Measurements from ENCODE around the gene FEM1C. TPM values are rescaled to one million over a fixed set of nuclear protein-coding genes. Genes with fewer than 3 reads are reported as not detected.

Gene FEM1C
- total RNA-seq, 2 donors from 2014 or later, result 20.2 to 39.2 TPM

DNA sequence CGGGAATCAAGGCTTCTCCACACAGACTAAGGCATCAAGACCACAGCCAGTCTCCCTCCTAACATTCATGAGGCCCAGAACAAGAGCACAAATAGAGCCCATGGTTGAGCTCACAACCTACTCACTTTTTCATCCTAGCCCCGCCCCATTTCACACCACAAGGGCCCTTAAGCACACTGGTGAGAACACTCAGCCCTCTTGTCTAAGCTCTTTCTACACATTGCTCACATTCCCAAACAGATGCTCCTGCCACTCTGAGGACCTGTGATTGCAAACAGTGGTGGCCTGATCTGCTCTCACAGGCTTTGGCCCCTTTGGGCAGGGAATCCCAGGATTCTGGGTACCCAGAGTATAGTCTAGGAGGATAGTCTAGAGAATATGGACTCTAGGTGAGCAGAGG is 54.0 kb downstream of the FEM1C start:
- Histone ChIP-seq H3K4me3 (no peak overlapping the region), H3K9me3 (no peaks in the 10 kb centered on the region), H3K27me3 (no peaks in the 10 kb centered on the region), H3K9ac (ENCODE audit: low read depth in 2 of 2, low read length in 2 of 2) (no peak overlapping the region), H3K36me3 (no peaks in the 10 kb centered on the region), H3K4me1 (no peaks in the 10 kb centered on the region), H3K27ac (no peak overlapping the region)
- TF ChIP-seq, protein P1, sequence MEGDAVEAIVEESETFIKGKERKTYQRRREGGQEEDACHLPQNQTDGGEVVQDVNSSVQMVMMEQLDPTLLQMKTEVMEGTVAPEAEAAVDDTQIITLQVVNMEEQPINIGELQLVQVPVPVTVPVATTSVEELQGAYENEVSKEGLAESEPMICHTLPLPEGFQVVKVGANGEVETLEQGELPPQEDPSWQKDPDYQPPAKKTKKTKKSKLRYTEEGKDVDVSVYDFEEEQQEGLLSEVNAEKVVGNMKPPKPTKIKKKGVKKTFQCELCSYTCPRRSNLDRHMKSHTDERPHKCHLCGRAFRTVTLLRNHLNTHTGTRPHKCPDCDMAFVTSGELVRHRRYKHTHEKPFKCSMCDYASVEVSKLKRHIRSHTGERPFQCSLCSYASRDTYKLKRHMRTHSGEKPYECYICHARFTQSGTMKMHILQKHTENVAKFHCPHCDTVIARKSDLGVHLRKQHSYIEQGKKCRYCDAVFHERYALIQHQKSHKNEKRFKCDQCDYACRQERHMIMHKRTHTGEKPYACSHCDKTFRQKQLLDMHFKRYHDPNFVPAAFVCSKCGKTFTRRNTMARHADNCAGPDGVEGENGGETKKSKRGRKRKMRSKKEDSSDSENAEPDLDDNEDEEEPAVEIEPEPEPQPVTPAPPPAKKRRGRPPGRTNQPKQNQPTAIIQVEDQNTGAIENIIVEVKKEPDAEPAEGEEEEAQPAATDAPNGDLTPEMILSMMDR (IDR thresholded peaks at IDR 0.05), result no peak
- no peak for DNase-seq
- intact Hi-C loops (cut with DNase I), result no loop called here

DNA sequence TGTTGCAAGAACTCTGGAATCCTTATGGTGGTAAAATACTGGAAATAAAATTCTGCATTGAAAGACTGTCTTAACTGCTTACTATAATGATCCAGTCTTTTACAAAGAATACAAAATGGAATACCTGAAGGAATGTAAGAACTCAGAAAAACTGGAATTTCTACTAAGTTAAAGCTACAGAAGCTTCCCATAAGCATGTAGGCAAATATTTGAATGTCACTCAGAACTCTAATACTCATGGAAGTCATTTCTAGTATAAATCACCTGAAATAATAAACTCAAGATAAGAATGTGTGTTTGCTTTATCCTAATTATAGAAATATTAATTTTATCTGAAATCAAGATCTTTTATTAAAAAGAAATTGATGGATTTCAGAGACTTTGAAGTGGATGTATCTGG is 54.8 kb downstream of the FEM1C start:
- H3K36me3 ChIP-seq, result no peaks in the 10 kb centered on the region
- TF ChIP-seq, protein P1 (IDR thresholded peaks at IDR 0.05), result no peak
- intact Hi-C loops (cut with DNase I), result no loop called here
- no peaks in the 10 kb centered on the region for H3K9me3 ChIP-seq
- H3K4me1 ChIP-seq, result no peaks in the 10 kb centered on the region
- no peak overlapping the region for H3K9ac ChIP-seq (ENCODE audit: low read depth in 2 of 2, low read length in 2 of 2)
- no peak overlapping the region for H3K4me3 ChIP-seq
- H3K27me3 ChIP-seq, result no peaks in the 10 kb centered on the region
- H3K27ac ChIP-seq, result no peak overlapping the region
- no peak for DNase-seq

DNA sequence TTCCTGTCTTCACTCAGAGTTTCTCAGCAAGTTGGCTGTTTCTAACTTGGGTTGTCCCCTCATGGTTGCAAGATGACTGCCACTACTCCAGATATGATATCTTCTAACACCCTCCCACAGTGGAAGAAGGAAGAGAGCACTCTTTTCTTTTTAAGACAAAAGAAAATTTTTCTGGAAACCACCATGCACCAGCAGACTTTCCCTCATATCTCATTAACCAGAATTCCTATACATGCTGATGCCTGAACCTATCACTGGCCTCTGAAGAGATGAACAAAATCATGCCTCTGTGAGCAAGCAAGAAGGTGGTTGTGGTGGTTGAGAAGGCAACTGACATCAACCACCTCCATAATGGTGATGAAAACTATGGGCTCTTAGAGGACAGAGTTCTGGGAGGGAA is 56.8 kb downstream of the FEM1C start:
- H3K27me3 ChIP-seq, result no peaks in the 10 kb centered on the region
- H3K27ac ChIP-seq, result no peak overlapping the region
- intact Hi-C loops (cut with DNase I), result no loop called here
- TF ChIP-seq, protein P1 (IDR thresholded peaks at IDR 0.05), result no peak
- no peaks in the 10 kb centered on the region for H3K9me3 ChIP-seq
- no peak overlapping the region for H3K9ac ChIP-seq (ENCODE audit: low read depth in 2 of 2, low read length in 2 of 2)
- DNase-seq, result no peak
- no peaks in the 10 kb centered on the region for H3K4me1 ChIP-seq
- H3K4me3 ChIP-seq, result no peak overlapping the region
- H3K36me3 ChIP-seq, result no peaks in the 10 kb centered on the region

DNA sequence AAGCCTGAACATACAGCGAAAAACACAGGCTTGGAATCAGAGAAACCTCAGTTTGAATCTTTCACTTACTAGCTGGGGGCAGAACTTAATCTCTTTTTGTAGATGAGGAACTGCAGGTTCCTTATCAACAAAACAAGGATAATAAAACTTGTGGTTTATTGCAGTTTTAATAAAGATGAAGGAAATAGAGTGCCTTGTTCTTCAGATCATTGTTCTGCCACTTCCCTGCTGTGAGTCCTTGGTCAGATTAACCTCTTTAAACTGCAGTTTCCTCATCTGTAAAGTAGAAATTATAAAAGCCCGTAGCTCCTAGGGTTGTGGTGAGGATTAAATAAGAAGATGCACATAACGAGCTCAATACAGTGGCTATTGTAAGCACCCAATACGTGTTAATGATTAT is 57.4 kb downstream of the FEM1C start:
- no peak for DNase-seq
- H3K9ac ChIP-seq (ENCODE audit: low read depth in 2 of 2, low read length in 2 of 2), result no peak overlapping the region
- no peak overlapping the region for H3K27ac ChIP-seq
- H3K4me1 ChIP-seq, result no peaks in the 10 kb centered on the region
- no peaks in the 10 kb centered on the region for H3K27me3 ChIP-seq
- TF ChIP-seq, protein P1 (IDR thresholded peaks at IDR 0.05), result no peak
- intact Hi-C loops (cut with DNase I), result no loop called here
- no peaks in the 10 kb centered on the region for H3K36me3 ChIP-seq
- H3K9me3 ChIP-seq, result no peaks in the 10 kb centered on the region
- H3K4me3 ChIP-seq, result no peak overlapping the region

DNA sequence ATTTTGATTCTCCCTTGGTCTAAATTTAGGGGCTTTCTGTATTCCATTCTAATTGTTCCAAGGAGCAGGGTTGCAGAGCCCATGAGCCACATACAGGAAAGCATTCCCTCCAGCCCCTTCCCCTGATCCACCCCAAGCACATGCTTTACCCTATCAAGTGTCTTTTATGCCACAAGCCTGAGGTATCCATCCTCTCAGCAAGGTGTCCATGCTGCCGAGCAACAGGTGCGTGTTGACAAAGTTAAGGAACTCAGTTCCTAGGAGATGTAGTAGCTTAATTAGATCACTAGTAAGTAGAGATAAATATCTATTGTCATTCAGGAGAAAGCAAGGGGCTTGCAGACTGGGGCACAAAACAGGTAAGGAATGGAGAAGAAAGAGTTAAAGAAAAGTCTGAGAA is 57.8 kb downstream of the FEM1C start:
- no peak overlapping the region for H3K27ac ChIP-seq
- intact Hi-C loops (cut with DNase I), result no loop called here
- H3K4me1 ChIP-seq, result no peaks in the 10 kb centered on the region
- TF ChIP-seq, protein P1 (IDR thresholded peaks at IDR 0.05), result no peak
- no peak for DNase-seq
- H3K36me3 ChIP-seq, result no peaks in the 10 kb centered on the region
- no peaks in the 10 kb centered on the region for H3K9me3 ChIP-seq
- no peaks in the 10 kb centered on the region for H3K27me3 ChIP-seq
- no peak overlapping the region for H3K9ac ChIP-seq (ENCODE audit: low read depth in 2 of 2, low read length in 2 of 2)
- no peak overlapping the region for H3K4me3 ChIP-seq

DNA sequence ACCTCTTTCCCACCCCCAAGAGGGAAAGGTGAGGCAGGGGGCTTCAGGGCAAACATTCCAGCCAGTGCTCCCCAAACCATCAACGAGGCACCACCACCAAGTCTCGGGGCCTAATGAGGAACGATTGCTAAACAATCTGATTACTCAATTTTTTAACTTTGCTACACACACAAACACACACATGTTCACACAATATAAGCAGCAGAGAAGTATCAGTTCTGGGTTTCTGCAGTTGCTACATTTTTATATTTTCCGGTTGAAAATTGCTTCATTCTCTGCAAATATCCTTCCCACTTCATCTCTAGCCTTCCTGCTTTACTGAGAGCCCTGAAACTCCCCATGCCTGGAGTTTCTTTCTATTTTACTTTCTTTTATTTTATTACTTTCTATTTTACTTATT is 60.2 kb downstream of the FEM1C start:
- no peaks in the 10 kb centered on the region for H3K36me3 ChIP-seq
- no peaks in the 10 kb centered on the region for H3K27me3 ChIP-seq
- intact Hi-C loops (cut with DNase I), result no loop called here
- no peaks in the 10 kb centered on the region for H3K4me1 ChIP-seq
- no peak overlapping the region for H3K9ac ChIP-seq (ENCODE audit: low read depth in 2 of 2, low read length in 2 of 2)
- no peak overlapping the region for H3K4me3 ChIP-seq
- TF ChIP-seq, protein P1 (IDR thresholded peaks at IDR 0.05), result no peak
- no peak for DNase-seq
- H3K9me3 ChIP-seq, result no peaks in the 10 kb centered on the region
- H3K27ac ChIP-seq, result no peak overlapping the region
